Measurements from ENCODE around the gene KCNH8.

- TF ChIP-seq ZNF70 (CRISPR knock-in tag; IDR thresholded peaks at IDR 0.05) (no peak), CSRNP3 (CRISPR knock-in tag; IDR thresholded peaks at IDR 0.05) (no peak), CSDC2 (CRISPR knock-in tag; IDR thresholded peaks at IDR 0.05) (no peak), RARB (CRISPR knock-in tag; IDR thresholded peaks at IDR 0.05) (no peak), ESRRG (CRISPR knock-in tag; IDR thresholded peaks at IDR 0.05) (no peak), ZC3H10 (CRISPR knock-in tag; IDR thresholded peaks at IDR 0.05) (no peak), TOX (CRISPR knock-in tag; IDR thresholded peaks at IDR 0.05; ENCODE audit: borderline replicate concordance) (no peak)
Observed at GRCh38 chr3:19202754-19203153, 54.4 kb downstream of the KCNH8 start.

Measured in SK-N-SH treated with all-trans-retinoic acid at 6 μM for 48 hours (cell line).